ENCODE measurements around the gene PAOX.
A peak's percentile ranks its signal among the peaks of the same experiment; 100 is the strongest.

Gene PAOX

GRCh38 chr10:133347710-133348517 lies 31.1 kb upstream of the PAOX start:
- TF ChIP-seq NFIC (IDR thresholded peaks at IDR 0.05): no peak
- TF ChIP-seq RAD21 (IDR thresholded peaks at IDR 0.05; ENCODE audit: low read depth): no peak
- TF ChIP-seq EGR1 (IDR thresholded peaks at IDR 0.05): no peak
- TF ChIP-seq EP300 (IDR thresholded peaks at IDR 0.05; ENCODE audit: borderline replicate concordance): no peak
- no peak for TF ChIP-seq TEAD4 (IDR thresholded peaks at IDR 0.05)
- TF ChIP-seq MAX (IDR thresholded peaks at IDR 0.05): no peak
- TF ChIP-seq YY1 (IDR thresholded peaks at IDR 0.05; ENCODE audit: low read depth): no peak
- TF ChIP-seq USF1 (IDR thresholded peaks at IDR 0.05): no peak
- no peak for TF ChIP-seq REST (IDR thresholded peaks at IDR 0.05; ENCODE audit: low read depth)
- TF ChIP-seq TCF12 (IDR thresholded peaks at IDR 0.05; ENCODE audit: low read depth): no peak
- TF ChIP-seq FOXM1 (IDR thresholded peaks at IDR 0.05; ENCODE audit: borderline replicate concordance, low read depth): no peak
- no peak for TF ChIP-seq TAF1 (IDR thresholded peaks at IDR 0.05; ENCODE audit: low read depth)
- TF ChIP-seq CREB1 (IDR thresholded peaks at IDR 0.05; ENCODE audit: low read depth): no peak
- no peak; the same call in 1 of the 2 replicates for TF ChIP-seq ZBTB7A (IDR thresholded peaks at IDR 0.05; ENCODE audit: low read depth)
- TF ChIP-seq CEBPB (IDR thresholded peaks at IDR 0.05): no peak

- no peak for TF ChIP-seq TAF1 (IDR thresholded peaks at IDR 0.05; ENCODE audit: low read depth)
- TF ChIP-seq TEAD4 (IDR thresholded peaks at IDR 0.05): no peak
- no peak for TF ChIP-seq USF1 (IDR thresholded peaks at IDR 0.05)
- no peak for TF ChIP-seq TCF12 (IDR thresholded peaks at IDR 0.05; ENCODE audit: low read depth)
- no peak for TF ChIP-seq CREB1 (IDR thresholded peaks at IDR 0.05; ENCODE audit: low read depth)
- TF ChIP-seq MAX (IDR thresholded peaks at IDR 0.05): no peak
Measured at GRCh38 chr10:133349160-133349568, 29.9 kb upstream of the PAOX start.

GRCh38 chr10:133349577-133350011 lies 29.5 kb upstream of the PAOX start:
- no peak for TF ChIP-seq MAX (IDR thresholded peaks at IDR 0.05)
- TF ChIP-seq ZBTB7A (IDR thresholded peaks at IDR 0.05; ENCODE audit: low read depth): 0 out of 2 replicates have a peak, but pooled peaks have one; percentile 37
- no peak for TF ChIP-seq TEAD4 (IDR thresholded peaks at IDR 0.05)
- TF ChIP-seq FOXM1 (IDR thresholded peaks at IDR 0.05; ENCODE audit: borderline replicate concordance, low read depth): no peak

GRCh38 chr10:133350283-133350949 lies 28.6 kb upstream of the PAOX start:
- TF ChIP-seq USF1 (IDR thresholded peaks at IDR 0.05): no peak
- no peak for TF ChIP-seq CEBPB (IDR thresholded peaks at IDR 0.05)
- no peak for TF ChIP-seq TCF12 (IDR thresholded peaks at IDR 0.05; ENCODE audit: low read depth)
- TF ChIP-seq EGR1 (IDR thresholded peaks at IDR 0.05): no peak
- TF ChIP-seq FOXM1 (IDR thresholded peaks at IDR 0.05; ENCODE audit: borderline replicate concordance, low read depth): no peak

GRCh38 chr10:133350950-133351329 lies 28.1 kb upstream of the PAOX start:
- TF ChIP-seq USF1 (IDR thresholded peaks at IDR 0.05) (no peak; the same call in 1 of the 2 replicates), NFIC (IDR thresholded peaks at IDR 0.05) (no peak), TAF1 (IDR thresholded peaks at IDR 0.05; ENCODE audit: low read depth) (no peak), TEAD4 (IDR thresholded peaks at IDR 0.05) (no peak), RAD21 (IDR thresholded peaks at IDR 0.05; ENCODE audit: low read depth) (no peak), MAX (IDR thresholded peaks at IDR 0.05) (no peak), CEBPB (IDR thresholded peaks at IDR 0.05) (no peak), YY1 (IDR thresholded peaks at IDR 0.05; ENCODE audit: low read depth) (no peak), TCF12 (IDR thresholded peaks at IDR 0.05; ENCODE audit: low read depth) (no peak), EGR1 (IDR thresholded peaks at IDR 0.05) (no peak), EP300 (IDR thresholded peaks at IDR 0.05; ENCODE audit: borderline replicate concordance) (no peak), REST (IDR thresholded peaks at IDR 0.05; ENCODE audit: low read depth) (no peak), CREB1 (IDR thresholded peaks at IDR 0.05; ENCODE audit: low read depth) (no peak), ZBTB7A (IDR thresholded peaks at IDR 0.05; ENCODE audit: low read depth) (no peak), FOXM1 (IDR thresholded peaks at IDR 0.05; ENCODE audit: borderline replicate concordance, low read depth) (no peak)

Measured in Ishikawa (cell line).